NCI-H1417 (cell line): ENCODE measurements around the gene SMPX.

ENCODE experiments used
- DNase-seq, 3 experiments: peaks; one replicate each; lab custom pipeline; 2025; lab: John Stamatoyannopoulos, UW

The SMPX gene

DNA sequence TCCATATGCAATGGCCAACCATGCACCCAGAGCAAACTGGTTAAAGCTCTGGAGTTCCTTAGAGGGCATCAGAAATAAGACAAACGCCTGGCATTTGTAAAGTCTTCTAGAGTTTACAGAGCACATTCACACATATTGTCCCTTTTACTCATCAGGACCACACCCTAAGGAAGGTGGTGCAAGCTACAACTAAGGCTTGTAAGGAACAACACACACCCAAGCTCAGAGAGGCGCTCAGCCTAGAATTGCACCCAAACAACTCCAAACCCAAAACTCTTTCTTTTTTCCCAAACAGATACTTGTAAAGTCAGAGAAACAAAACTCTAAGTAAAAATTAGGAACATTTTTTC lies 46.1 kb downstream of the SMPX start:
- DNase-seq: no peak

DNA sequence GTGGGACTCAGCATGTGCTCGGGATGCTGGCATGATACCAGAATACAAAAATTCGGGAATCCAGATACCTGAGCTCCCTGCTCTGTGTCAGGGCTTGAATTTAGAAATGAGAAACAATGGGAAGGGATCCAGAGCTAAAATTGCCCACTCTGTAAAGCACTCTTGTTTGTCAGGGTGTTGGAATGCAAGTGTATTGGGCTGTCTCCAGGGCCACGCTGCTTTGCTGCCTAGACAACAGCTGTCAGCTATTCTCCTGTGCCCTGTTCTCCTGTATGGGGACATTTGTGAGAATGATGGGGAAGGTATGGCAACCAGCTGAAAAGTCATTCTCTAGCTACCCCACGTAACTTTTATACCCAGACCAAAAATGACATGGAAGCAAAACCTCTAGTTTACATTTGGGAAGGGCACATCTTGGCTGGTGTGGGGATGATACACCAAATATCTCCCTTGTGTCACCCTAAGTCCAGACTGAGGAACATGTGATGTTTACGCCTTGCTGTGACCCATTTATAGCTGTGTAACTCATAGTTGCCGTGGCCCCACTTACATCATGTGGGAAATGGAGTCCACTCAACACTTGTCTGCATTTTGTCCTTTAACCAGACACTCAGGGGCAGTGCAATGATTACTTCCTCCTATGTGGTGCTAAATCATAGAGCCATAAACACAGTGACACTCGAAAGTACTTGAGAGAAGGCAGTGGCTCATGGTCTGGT lies 46.6 kb downstream of the SMPX start:
- peak in 1 of 3 experiments; percentile 10 for DNase-seq

DNA sequence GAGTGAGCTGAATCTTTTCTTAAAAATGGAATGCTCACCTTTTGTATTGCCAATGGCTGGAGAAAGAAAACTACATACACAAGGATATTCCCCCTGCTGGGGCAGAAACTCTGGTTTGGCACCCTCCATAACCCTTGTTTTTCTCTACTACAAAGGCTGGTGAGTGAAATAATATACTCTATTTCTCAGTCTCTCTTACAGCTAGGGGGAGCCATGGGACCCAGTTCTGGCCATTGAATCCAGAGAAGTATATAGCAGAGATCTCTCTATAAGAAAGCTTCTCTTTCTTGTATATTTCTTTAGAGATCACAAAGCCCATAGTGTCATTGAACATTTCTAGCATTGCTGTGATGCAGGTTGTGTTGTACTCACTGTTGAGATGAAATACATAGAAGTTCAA lies 49.8 kb downstream of the SMPX start:
- no peak for DNase-seq

DNA sequence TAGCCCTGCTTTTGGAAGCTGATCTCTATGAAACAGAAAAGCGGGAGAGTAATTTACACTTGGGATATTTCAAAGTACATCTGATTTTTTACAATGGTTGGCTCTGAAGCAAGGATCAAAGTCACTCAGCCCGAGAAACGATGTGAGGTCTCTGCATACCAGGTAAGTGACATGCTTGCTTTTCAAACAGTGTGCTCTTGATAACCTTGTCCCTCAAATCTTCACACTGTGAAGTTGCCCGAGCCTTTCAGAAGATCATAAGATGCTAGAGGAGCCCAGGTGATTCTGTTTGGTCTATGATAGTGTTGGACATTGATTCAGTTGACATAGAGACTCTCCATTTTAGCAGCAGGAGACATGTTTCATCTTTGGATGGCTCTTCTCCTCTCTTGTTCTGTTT lies 52.7 kb downstream of the SMPX start:
- no peak for DNase-seq

DNA sequence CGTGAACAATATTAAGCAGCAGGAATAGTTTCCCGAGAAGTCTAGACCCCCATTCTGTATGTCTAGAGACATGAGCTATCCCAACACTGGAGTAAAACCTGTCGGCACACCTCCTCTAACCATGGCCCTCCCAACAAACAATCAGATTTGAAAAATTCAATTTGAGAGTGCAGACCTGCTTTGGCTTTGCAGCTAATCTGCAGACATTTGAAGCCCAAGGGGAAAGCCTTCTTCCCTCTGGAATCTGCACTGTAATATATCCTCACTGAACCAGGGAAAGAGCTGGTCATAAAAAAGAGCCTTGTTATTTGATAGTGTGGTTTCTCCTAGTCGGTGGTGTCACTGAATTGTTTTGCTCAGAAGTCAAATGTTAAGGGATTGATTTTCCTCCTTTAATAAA lies 55.2 kb downstream of the SMPX start:
- DNase-seq: no peak

DNA sequence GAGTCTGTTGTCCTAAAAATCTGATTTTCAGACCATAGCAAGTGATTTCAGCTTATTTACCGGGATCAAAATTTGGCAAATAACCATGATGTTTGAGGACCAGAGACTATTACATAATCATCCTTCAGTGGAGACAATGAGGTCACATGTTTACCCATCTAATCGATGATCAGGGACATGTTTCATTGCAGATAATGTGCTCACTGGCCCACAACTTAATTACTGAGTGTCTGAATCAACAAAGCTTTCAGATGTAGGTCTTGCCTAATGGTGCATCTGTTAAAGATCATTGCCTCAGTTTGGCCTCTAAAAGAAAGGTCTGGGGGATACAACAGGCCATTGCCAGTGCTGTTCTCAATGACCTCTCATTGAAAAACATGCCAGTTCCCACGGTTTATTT lies 56.9 kb downstream of the SMPX start:
- peak in 2 of 3 experiments; percentile 27 to 53 for DNase-seq

DNA sequence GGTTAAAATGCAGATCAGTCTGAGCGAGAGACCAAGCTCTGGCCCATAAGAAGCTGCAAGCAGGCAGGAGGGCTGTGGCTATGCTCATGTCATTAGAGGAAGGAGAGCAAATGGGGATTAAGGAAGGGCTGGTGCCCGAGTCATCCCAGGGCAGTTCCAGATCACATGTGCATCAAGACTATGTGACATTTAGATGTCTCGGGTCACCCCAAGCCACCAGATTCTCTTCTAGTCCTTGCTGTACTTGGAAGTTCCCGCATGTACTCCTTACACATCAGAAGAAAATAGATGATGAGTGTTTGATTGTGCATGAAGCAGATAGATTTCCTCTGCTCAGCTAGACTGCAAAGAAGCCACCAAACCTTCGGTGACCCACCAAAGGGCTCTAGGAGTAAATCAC lies 57.6 kb downstream of the SMPX start:
- no peak for DNase-seq

DNA sequence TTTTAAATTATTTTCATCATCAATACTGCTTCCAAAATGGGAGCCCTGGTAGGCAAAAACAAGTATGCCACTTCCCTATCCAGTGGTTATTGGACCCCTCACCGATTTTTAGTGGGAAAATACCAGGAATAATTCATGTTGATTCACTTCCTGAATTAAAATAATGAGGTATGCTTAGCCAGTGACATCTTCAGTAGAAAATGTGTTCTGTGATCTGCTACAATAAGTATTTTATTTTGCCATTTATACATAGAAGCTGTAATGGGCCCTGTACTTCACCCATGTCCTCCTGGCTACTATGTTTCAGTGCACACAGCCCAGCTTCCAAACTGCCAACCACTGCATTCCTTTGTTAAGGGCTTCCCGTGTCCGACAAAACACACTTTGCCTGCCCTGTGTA lies 58.8 kb downstream of the SMPX start:
- DNase-seq: no peak

DNA sequence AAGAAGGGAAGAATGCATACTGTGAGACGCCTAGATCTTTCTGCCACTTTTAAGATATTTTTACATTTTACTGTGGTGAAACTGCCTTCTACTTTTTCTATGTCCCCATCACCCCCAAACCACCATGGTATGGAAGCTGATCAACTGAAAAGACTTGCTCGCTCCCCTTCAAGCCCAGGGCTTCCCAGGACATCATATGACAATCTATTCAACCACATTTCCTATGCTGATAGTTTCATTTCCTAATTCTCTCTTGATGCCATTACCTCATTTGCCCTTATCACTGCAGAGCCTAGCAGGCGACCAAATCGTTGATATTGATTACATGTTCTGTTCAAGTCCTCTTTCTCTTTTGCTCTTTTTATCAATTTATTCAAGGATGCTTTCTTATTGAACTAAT lies 59.6 kb downstream of the SMPX start:
- no peak for DNase-seq

DNA sequence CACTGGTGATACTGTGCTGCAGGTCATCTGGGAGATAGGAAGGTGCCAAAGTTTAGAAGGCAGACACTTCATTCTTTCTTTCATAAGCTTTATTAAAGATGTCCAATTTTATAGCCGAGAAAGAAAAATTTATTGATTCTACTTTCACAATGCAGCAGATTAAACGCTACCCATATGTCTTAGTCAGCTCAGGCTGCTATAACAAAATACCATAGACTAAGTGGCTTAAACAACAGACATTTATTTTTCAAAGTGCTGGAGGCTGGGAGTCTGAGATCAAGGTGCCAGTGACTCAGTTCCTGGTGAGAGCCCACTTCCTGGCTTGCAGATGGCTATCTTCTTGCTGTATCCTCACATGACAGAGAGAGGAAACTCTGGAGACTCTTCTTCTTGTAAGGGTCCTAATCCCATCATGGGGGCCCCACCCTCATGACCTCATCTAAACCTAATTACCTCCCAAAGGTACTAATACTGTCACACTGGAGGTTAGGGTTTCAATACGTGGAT lies 66.4 kb downstream of the SMPX start:
- no peak for DNase-seq

DNA sequence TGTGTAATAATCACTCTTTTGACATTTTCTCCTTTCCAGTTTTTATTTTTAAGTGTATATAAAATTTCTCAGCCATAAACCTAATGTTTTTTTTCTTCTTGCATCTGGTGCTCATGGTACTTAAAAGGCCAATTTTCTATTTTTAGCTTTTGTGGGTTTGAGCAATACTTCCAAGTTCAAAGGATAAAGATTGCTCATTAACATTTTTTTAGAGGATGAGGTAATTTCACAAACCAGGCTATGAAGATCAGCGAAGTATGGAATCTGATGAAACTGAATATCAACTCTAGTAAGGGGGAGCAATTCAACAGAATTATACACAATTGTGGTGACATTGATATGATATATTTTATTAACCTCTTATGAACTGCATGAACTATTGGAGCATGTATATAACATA lies 74.0 kb downstream of the SMPX start:
- DNase-seq: no peak

DNA sequence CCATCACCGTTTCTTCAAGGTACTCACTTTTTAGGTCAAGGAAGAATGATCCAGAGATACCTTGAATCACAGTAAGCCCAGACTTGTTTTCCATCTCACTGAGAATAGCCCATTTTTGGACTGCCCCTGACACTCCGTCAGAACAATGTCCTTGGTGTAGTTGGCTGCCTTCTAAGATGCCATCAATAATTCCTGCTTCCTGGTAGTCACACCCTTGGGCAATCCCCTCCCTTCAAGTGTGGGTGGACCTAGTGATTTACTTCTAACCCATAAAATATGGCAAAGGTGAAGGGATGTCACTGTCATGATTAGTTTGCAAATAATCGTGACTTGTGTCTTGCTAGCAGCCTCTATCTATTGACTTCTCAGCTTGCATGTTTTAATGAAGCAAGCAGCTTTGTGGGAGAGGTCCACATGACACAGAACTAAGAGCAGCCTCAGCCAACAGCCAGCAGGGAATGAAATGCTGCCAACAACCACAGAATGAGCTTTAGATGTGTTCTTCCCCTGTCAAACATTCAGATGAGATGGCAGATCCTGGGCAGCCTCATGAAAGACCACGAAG lies 79.8 kb downstream of the SMPX start:
- DNase-seq: no peak

DNA sequence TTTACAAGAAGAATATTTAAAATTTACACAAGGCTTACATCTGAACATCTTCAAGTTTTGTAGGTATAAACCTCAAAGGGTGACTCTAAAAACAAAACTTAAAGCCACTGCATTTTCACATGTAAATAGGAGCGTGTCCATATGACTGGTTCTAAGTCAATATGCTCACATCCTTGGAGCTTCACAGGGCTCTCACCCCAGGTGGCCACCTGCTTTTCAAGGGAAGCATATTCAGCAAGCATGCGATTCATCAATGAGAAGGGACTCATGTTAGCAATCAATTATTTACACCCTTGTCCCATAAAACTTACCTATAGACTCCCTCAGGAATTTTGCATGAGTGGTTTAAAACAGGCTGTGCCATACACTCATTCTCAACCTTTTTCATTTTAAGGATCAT lies 82.0 kb downstream of the SMPX start:
- peak in 1 of 3 experiments; percentile 31 for DNase-seq

DNA sequence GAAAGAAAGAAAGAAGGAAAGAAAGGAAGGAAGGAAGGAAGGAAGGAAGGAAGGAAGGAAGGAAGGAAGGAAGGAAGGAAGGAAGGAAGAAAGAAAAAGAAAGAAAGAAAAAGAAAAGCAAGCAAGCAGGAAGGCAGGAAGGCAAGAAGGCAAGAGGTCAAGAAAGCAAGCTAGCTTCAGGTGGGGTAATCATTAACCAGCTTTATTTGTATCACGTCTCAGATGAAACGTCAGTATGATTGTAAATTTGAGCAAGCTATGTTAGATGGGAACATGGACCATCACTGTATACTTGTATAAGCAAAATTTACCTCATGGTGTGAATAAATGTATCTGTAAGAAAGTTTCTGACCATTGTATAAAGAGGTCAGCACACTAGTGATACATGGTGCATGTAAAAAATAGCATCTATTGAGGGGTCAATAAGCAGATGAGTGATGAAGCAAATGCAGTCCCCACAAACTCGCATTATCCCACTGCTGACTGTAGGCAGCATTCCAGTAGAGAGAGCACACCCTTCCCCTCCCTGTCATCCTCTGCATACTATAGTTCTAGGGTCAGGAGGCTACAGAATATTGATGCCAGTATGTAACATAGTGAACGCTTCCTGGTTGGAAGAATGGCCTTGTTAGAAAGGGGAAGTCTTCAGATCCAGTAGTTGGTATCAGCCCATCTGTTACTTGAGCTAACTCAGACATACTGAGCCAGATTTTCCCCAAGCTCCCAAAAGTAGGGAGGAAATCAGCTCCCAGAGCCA lies 83.3 kb downstream of the SMPX start:
- DNase-seq: no peak

DNA sequence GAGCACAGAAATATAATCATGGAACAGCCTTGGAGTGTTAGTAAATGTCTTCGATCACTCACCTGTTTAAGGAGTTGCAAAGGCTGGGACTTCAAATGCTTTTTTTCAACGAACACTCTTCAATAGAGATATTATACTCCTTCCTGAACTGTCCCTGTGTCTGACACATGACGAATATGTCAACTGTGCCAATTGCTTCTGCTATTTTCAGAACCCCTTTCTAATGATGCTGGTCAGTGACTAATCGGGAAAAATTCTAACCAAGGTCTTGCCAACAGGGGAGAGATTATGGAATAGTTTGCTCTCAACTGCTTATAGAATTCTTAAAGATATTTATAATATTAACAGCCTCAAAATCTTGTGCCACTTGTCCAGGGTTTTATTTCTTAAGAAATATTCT lies 91.2 kb downstream of the SMPX start:
- no peak for DNase-seq

DNA sequence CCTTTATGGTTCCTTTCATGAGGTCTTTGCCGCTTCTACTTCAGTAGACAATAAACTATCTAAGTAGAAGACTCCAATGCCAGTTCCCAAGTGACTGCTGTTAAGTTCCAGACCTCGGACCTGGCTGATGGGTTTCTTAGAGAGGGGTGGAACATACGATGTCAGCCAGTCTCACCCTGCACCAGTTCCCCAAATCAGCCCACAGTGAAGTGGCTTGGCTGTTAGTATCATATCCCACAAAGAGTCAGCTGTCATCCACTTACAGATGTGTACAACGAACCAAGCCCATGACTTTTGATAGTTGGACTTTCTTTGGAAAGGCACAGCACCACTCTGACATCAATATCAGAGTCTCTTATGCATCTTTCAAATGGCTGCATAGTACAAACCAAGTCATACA lies 91.7 kb downstream of the SMPX start:
- no peak for DNase-seq

DNA sequence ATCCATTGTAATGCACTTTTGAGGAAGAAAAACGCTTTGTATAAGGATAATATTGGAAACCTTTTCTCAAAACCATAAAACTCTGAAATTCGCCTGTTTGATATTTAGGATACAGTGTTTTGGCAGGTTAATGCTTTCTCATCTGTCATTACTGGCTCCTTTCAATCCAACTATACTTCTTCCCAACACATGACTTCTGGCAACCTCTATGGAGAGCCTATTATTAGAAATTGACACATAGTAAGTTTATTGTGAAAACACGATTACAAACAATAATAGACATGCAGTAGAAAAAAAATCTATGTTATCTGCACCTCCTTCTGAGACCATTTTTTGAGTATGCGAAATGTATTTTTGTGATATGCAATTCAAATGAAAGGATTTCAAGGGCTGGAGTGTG lies 95.2 kb downstream of the SMPX start:
- no peak for DNase-seq

DNA sequence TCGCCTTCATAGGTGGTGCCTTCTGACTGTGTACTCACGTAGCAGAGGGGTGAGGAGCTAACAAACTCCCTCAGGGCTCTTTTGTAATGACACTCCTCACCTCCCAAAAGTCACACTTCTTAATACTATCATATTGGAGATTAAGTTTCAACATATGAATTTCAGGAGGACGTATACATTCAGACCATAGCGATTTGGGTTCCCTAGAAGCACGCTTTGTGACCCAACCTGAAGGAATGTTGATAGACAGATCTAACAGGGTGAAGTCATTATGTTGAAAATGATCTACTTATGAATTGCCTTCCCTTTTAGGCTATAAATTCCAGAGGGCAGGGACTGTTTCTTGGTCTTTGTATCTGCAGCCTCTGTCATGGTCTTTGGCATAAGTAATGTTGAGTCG lies 96.6 kb downstream of the SMPX start:
- no peak for DNase-seq

DNA sequence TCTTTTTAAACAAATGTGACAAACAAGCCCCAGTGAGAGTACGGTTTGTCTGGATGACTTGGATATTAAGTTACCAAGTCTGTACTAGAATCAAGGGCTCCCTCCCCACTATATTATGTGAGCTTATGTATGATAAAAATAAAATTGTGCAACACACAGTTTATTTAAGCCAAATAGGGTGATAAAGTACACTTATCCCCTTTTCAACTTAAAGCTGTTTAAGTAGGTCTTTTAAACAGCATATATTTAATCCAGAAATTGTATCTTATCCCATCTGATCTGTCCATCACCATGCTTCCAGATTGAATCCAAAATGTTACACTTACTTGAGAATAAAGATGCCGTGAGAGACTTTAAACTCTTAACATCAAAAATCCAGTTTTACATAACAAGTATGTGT lies 97.8 kb downstream of the SMPX start:
- no peak for DNase-seq

DNA sequence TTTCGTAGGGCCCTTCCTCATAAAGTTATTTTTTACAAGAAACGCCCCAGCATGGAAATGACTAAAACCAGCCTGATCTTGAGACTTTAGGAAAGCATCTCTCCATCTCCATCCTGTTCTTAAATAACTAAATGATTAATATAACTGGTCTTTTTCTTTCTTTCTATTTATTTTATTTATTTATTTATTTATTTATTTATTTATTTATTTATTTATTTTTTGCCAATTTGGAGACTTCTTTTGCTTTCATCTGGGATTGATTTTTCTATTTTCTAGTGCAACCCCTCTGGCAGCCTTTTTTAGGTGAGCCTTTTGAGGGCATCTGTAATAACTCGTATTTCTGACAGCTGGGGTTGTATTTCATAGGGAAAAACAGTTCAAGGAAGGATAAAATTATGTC lies 98.6 kb downstream of the SMPX start:
- no peak for DNase-seq

DNA sequence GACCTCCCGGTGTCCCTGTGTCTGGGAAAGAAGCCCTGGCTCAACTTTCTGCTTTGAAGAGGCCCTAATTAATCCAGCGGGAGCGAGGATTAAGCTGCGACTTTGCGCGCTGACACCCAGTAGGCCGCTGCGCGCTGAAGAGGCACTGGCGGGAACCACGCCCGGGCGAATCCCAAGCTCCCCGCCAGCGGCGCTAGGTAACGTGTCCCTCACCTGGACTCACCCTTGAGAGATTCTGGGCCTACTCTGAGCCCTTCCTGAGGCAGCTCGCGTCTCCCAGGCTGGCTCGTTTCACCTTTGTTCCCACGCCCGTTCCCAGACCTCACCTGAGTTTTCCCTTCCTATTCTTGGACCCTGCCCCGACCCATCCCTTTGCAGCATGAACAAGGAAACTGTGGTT lies 99.2 kb downstream of the SMPX start:
- no peak for DNase-seq

DNA sequence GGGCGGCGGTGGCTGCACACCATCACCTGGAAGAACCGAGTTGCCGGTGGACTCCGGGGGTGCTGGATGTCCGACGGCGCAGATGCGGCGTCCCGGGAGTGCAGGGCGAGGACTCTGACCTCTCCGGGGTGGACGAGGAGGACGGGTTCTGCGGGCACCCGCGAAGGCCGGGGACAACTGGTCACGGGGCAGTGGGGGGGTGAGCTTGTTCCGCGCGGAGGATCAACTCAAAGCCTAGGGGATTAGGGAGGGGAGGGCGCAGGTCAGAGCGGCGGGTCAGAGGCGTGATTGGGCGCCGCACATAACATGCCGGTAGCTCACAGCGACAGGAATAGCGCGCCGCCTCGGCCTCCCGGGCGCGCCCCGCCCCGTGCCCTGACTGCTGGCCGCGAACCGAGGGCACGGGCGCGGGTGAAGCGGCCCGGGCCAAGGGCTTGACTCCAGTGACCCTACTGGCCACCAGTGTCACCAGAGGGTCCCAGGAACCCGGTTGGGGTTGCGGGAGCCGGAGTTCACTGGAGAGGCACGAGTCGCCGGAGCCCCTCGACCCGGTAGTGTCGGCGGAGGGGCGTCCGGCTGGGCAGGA lies 99.7 kb downstream of the SMPX start, which contains the start of gene KLHL34:
TSS of gene KLHL34 (minus strand) at position 179 of the 586 bp plus-strand sequence. CDS start 542 bp downstream, outside the sequence.
- no peak for DNase-seq
